Activated T-helper 1 cell treated with anti-CD3 and anti-CD28 coated beads, Interleukin-12 subunit alpha, Interleukin-12 subunit beta, Interleukin-2, Interleukin-4 antibody, amounts not matched to agents 30 ng/mL and 10 ng/mL and 1 ng/mL, durations not matched to agents 14 hours and 24 hours and 36 hours (primary cell): ENCODE results near the gene LSAMP. TPM values are rescaled to one million over a fixed set of nuclear protein-coding genes. Genes with fewer than 3 reads are reported as not detected.

Experiments used
- DNase-seq: peaks from one replicate; pipeline ENCODE4 v3.0.0; 2021; ENCODE audit warnings: low spot score
- H3K27ac Mint-ChIP-seq: one replicate; pipeline ENCODE4 v1.8.0; 2021; ENCODE audit warnings: mild to moderate bottlenecking, mixed read lengths
- H3K27me3 Mint-ChIP-seq: one replicate; pipeline ENCODE4 v1.8.0; 2022; ENCODE audit warnings: mild to moderate bottlenecking, moderate library complexity, mixed read lengths; ENCODE audit not compliant: insufficient read depth
- H3K36me3 Mint-ChIP-seq: one replicate; pipeline ENCODE4 v1.8.0; 2021; ENCODE audit warnings: low read depth, mixed read lengths
- H3K4me1 Mint-ChIP-seq: one replicate; pipeline ENCODE4 v1.8.0; 2021; ENCODE audit warnings: low read depth, mixed read lengths
- H3K4me3 Mint-ChIP-seq: one replicate; pipeline ENCODE4 v1.8.0; 2021; ENCODE audit warnings: mild to moderate bottlenecking, moderate library complexity, mixed read lengths
- H3K9me3 Mint-ChIP-seq: one replicate; pipeline ENCODE4 v1.8.0; 2021; ENCODE audit warnings: mixed read lengths
- intact Hi-C: fragments of 100-400 bp; cut with micrococcal nuclease; formaldehyde crosslinking; loops from one replicate; pipeline ENCODE4 v1.15.1; 2024
- total RNA-seq: library from RNA; stranded (reverse); gene quantifications from 2 replicates; pipeline ENCODE4 v1.2.3, GENCODE V29; 2022

LSAMP gene
- total RNA-seq, 1 donor from 2014 or later: not detected

DNA sequence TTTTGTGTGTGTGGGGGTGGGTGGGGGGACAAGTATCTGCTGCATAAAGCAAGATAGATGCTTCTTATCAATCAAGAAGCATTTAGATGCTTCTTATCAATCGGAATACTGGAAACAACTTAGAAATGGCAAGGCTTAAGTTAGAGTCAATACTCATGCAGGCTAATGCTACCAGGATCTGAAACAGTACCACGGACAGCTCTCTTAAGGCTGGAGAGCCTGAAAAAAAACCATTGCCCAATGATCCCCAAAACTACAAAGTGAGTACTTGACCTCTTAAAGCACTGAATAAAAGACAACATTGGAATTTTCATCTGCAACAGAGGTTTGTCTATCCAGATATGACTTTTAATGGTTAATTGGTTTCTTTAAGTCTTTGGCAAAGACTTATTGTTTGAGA, 559.7 kb downstream of the LSAMP start:
- intact Hi-C loops: no loop called here
- Mint-ChIP-seq H3K4me1 (no peaks in the 10 kb centered on the region), H3K27ac (no peak overlapping the region), H3K4me3 (no peak overlapping the region), H3K9me3 (no peaks in the 10 kb centered on the region), H3K36me3 (no peaks in the 10 kb centered on the region), H3K27me3 (no peaks in the 10 kb centered on the region)
- no peak for DNase-seq

DNA sequence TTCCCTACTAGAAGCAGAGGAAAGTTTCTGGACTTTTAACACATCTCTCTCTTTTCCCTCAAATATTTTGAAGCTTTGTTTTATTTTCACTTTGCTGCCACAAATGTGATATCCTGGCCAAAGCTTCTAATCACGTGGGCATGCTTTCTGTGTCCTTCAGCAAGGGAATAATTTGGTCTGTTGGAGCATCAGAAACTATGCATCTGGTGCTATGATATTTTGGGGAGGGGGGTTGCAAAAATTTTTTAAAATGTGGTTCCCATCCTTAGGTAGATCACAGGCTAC, 567.7 kb downstream of the LSAMP start:
- intact Hi-C loops: no loop called here
- H3K27ac Mint-ChIP-seq: no peak overlapping the region
- no peaks in the 10 kb centered on the region for H3K9me3 Mint-ChIP-seq

DNA sequence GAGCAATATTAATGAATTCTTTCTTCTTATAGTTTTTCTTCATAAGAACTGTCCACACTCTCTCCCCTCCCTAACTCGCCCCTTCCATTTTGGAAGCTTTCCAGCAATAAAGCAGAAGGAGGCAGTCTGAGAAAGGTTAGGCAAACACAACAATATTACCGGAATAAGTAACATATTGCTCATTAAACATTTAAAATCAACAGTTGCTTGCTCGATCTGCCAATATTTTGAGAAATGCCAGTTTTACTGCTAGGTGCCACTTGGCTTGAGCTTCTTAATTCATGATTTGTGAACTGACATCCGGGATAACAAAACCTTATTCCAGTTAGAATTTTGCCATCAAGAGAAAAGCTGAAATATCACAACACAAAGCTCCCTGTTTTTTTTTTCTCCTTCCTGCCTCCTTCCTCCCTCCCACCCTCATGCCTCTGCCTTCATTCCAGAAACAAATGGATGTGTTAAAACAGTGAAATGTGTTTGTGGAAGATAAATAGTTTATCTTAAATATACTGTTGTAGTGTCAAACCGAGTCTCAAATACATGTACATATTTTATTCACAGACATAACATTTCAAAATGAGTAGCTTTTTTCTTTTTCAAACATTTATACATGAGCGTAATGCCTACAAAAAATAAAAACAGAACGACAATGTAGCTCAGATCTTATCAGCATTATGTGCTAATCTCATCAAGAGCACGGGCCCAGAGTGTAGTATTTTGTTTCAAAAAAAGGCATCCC, 568.2 kb downstream of the LSAMP start:
- intact Hi-C loops: no loop called here
- Mint-ChIP-seq H3K4me1 (no peaks in the 10 kb centered on the region), H3K27ac (no peak overlapping the region), H3K4me3 (no peak overlapping the region), H3K27me3 (peaks cover 2% of the 10 kb centered on the region), H3K36me3 (no peaks in the 10 kb centered on the region), H3K9me3 (no peaks in the 10 kb centered on the region)
- DNase-seq: no peak

More for the DNA sequence above, 567.7 kb downstream of the LSAMP start:
- DNase-seq: no peak
- Mint-ChIP-seq H3K4me3 (no peak overlapping the region), H3K36me3 (no peaks in the 10 kb centered on the region), H3K4me1 (no peaks in the 10 kb centered on the region), H3K27me3 (no peaks in the 10 kb centered on the region)

DNA sequence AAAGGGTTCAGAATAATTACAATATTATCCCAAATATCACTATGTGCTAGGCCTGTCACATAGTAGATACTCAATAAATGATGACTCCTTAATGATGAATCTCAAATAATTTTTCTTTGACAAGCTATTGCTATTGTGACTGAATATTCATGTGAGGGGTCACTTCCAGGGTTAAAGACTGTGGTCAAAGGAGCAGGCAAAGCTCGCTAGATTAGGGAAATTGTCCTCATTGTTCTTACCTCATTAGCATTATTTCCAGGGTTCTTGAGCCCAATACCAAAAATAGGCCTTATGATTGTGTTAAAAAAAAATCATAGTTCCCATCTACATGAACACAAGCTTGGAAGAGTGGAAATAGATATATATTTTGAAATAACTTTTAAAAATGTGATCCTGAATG, 569.8 kb downstream of the LSAMP start:
- Mint-ChIP-seq H3K36me3 (no peaks in the 10 kb centered on the region), H3K4me3 (no peak overlapping the region), H3K27me3 (peaks cover 2% of the 10 kb centered on the region)

DNA sequence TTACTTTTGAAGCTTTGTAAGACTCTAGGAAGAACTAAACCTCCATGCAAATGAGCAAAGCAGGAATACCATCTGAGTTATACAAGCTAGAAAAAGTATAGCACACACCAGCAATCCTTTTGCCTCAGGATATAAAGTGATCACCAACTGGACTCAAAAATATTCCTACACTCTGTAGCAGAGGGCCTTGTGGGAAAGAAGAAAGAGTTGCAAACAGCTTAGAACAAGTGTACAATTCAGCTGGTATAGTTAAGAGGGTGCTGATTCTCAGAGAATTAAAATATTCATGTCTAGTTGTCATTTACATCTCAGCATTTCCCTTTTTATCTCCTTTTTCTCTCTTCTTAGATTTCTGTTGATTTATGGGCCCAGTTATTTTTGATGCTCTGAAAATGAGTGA, 573.6 kb downstream of the LSAMP start:
- intact Hi-C loops: no loop called here
- no peaks in the 10 kb centered on the region for H3K9me3 Mint-ChIP-seq
- peaks cover 2% of the 10 kb centered on the region for H3K27me3 Mint-ChIP-seq
- no peak overlapping the region for H3K4me3 Mint-ChIP-seq
- H3K36me3 Mint-ChIP-seq: no peaks in the 10 kb centered on the region
- no peak overlapping the region for H3K27ac Mint-ChIP-seq
- no peaks in the 10 kb centered on the region for H3K4me1 Mint-ChIP-seq
- DNase-seq: no peak

More for the DNA sequence above, 569.8 kb downstream of the LSAMP start:
- no peak for DNase-seq
- intact Hi-C loops: no loop called here
- Mint-ChIP-seq H3K27ac (no peak overlapping the region), H3K4me1 (no peaks in the 10 kb centered on the region), H3K9me3 (no peaks in the 10 kb centered on the region)

DNA sequence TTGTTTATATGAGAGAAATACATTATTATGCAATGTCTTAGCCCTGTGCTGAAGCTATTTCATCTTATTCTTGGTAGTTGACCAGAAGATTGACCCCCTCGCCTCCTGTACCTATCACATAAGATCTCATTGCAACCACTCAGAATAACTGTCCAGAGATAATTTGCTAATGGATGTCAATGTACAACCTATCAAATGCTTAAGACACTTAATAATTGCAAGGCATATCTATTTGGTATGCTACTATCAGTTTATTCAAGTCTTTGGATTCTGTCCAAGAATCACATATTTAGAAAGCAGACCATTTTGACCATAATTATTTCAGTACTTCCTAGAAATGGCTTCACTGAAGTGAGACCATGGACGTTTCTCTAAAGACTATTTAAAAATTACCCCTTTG, 580.4 kb downstream of the LSAMP start:
- H3K4me3 Mint-ChIP-seq: no peak overlapping the region
- no peaks in the 10 kb centered on the region for H3K4me1 Mint-ChIP-seq
- no peaks in the 10 kb centered on the region for H3K9me3 Mint-ChIP-seq
- no peak overlapping the region for H3K27ac Mint-ChIP-seq
- intact Hi-C loops: no loop called here
- peaks cover 4% of the 10 kb centered on the region for H3K27me3 Mint-ChIP-seq
- DNase-seq: no peak
- H3K36me3 Mint-ChIP-seq: no peaks in the 10 kb centered on the region

DNA sequence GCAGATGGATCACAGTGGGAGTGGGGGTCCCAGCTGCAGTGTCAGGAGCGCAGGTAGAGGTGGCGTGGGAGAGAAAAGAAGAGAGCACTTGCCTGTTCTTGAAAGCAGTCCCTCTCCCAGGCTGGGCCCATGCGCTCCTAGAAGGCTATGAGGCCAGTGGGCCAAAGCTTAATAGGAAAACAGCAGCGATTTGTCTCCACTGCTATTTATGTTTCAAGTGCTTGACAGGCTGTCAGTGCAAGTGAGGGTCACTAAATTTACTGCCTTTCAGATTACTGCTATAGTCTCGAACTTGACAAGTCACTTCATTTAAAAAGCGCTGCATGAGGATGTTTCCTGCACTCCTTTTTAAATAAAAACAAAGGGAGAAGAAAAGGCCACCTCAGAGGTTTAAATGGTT, 582.4 kb downstream of the LSAMP start:
- no peaks in the 10 kb centered on the region for H3K4me1 Mint-ChIP-seq

DNA sequence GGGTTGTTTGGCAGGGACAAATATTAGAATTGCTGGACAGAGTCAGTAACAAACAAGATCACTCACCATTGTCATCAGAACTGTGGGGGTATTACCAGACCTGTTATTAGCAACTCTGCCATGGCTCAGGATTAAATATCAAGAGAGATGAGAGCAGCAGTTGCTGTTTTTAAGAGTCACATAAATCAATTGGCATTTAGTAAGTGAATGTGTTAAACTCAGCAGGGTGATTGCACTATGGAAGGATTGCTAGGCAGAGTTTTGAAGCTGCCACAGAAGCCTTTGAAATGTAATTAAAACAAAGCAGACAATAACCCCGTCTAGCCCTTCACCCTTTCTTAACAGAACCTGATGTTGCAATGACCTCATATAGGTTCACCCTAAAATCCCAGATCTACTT, 583.2 kb downstream of the LSAMP start:
- Mint-ChIP-seq H3K4me1 (no peaks in the 10 kb centered on the region), H3K4me3 (no peak overlapping the region), H3K27me3 (peaks cover 4% of the 10 kb centered on the region), H3K27ac (no peak overlapping the region), H3K9me3 (no peaks in the 10 kb centered on the region), H3K36me3 (no peaks in the 10 kb centered on the region)
- intact Hi-C loops: no loop called here
- DNase-seq: no peak

More for the DNA sequence above, 582.4 kb downstream of the LSAMP start:
- Mint-ChIP-seq H3K27me3 (peaks cover 4% of the 10 kb centered on the region), H3K36me3 (no peaks in the 10 kb centered on the region), H3K9me3 (no peaks in the 10 kb centered on the region), H3K4me3 (no peak overlapping the region), H3K27ac (no peak overlapping the region)
- no peak for DNase-seq
- intact Hi-C loops: no loop called here

DNA sequence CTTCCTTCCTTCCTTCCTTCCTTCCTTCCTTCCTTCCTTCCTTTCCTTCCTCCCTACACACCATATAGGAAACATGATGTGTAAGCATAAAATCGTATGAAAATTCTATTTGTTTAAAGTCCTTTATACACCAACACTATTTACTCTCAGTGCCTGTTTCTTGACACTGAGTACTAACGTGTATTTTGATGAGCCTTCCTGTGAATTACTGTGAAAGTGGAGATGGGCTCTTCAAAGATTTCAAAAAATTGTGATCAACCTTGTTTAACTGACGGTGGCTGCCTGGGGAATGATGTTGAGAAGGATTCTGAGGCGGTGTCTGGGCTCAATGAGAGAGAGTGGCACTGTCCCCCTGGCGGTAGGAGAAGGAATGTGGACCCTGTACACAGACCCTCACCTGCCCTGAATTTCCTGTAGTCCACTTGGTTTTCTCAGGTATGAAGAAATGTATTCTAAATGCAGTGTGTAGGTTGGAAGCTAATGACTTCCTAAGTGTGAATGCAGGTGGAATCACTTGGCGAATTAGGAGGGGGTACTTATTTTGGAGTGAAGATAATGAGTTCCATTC, 584.0 kb downstream of the LSAMP start:
- H3K36me3 Mint-ChIP-seq: no peaks in the 10 kb centered on the region
- no peaks in the 10 kb centered on the region for H3K4me1 Mint-ChIP-seq
- H3K27me3 Mint-ChIP-seq: peaks cover 4% of the 10 kb centered on the region
- intact Hi-C loops: no loop called here
- DNase-seq: no peak
- no peaks in the 10 kb centered on the region for H3K9me3 Mint-ChIP-seq
- H3K4me3 Mint-ChIP-seq: no peak overlapping the region
- H3K27ac Mint-ChIP-seq: no peak overlapping the region

DNA sequence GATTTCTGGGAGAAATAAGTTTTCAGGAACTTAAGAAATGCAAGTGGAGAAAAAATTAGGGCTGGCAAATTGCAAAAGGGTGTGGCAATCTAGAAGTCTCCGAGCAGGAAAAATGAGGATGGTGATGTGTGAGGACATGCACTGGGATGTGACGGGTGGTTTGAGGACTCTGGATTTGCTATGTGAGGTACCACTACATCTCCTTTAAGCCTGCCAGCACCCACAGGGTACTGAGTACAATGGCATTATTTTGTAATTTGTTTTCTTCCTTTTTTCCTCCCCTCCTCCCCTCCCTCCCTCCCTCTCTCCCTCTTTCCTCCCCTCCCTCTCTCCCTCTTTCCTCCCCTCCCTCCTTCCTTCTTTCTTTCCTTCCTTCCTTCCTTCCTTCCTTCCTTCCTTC, 584.5 kb downstream of the LSAMP start:
- H3K27me3 Mint-ChIP-seq: peaks cover 4% of the 10 kb centered on the region

DNA sequence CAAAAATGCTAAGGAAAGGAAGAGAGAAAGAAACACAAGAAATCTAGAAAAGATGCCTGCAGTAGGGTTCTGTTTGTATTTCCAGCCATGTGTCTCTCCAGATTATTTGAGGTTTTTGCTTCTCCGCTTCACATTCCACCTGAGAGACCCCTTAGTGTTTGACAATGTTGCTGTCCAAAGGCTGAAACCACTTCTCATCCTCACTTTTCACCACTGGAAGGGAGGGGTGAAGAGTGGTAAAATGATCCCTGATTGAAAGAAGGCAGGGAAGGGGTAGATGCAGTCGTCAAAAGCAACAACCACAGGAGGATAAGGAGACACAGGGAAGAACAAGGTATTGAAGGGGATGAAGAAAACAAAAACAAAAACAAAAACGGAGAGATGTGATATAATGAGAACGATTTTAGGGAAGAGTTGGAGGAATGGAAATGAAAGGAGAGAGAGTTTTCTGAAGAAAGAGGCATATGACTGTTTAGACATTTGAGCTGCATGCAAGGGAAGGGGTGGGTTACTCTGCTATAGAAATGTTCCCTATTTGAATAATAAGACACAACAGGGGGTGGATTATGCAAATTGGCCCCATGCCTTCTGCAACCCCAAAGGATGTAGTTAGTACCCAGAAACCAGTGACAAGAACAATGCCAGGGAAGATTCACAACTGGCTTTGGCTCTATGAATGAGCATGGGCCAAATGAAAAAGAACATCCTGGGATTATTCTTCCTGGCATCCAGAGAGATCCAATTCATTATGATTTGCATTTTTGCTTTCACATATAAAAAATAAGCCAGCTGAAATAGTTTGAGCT, 586.1 kb downstream of the LSAMP start:
- Mint-ChIP-seq H3K4me1 (no peaks in the 10 kb centered on the region), H3K27me3 (peaks cover 4% of the 10 kb centered on the region), H3K9me3 (no peaks in the 10 kb centered on the region), H3K4me3 (no peak overlapping the region), H3K36me3 (no peaks in the 10 kb centered on the region), H3K27ac (no peak overlapping the region)
- DNase-seq: no peak
- intact Hi-C loops: no loop called here

More for the DNA sequence above, 584.5 kb downstream of the LSAMP start:
- H3K4me1 Mint-ChIP-seq: no peaks in the 10 kb centered on the region
- intact Hi-C loops: no loop called here
- no peak overlapping the region for H3K4me3 Mint-ChIP-seq
- H3K9me3 Mint-ChIP-seq: no peaks in the 10 kb centered on the region
- no peak for DNase-seq
- no peaks in the 10 kb centered on the region for H3K36me3 Mint-ChIP-seq
- H3K27ac Mint-ChIP-seq: no peak overlapping the region

DNA sequence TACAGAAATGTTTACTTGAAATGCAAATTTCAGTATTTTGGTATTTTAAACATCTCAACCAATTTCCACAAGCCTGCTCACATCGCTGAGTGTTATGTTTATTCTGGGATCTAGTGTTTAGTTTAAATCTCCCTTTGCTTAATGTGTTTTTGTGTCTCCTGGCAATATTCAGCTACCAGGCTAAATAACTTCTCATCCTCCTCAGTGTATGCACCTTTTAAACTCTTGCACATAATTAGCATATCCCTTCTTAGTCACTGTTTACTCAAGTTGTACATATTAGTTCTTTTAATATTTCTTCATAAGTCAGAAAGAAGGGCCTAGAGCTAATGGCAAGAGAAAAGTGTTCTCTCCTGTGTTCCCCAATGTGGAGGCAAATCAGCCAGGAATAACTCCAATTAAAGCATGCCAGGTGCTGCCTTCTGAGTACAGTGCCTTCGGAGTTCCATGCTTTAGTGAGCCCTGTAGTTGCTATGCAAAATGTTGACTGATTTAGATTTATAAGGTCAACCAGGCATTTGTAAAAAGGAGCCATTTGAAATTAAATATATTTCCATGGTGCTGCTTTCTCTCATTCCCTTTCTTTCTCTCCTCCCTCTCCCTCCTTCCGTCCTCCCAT, 587.7 kb downstream of the LSAMP start:
- H3K36me3 Mint-ChIP-seq: no peaks in the 10 kb centered on the region
- DNase-seq: no peak
- no peak overlapping the region for H3K27ac Mint-ChIP-seq
- no peaks in the 10 kb centered on the region for H3K9me3 Mint-ChIP-seq
- H3K27me3 Mint-ChIP-seq: peaks cover 4% of the 10 kb centered on the region
- intact Hi-C loops: no loop called here
- H3K4me3 Mint-ChIP-seq: no peak overlapping the region
- H3K4me1 Mint-ChIP-seq: no peaks in the 10 kb centered on the region

DNA sequence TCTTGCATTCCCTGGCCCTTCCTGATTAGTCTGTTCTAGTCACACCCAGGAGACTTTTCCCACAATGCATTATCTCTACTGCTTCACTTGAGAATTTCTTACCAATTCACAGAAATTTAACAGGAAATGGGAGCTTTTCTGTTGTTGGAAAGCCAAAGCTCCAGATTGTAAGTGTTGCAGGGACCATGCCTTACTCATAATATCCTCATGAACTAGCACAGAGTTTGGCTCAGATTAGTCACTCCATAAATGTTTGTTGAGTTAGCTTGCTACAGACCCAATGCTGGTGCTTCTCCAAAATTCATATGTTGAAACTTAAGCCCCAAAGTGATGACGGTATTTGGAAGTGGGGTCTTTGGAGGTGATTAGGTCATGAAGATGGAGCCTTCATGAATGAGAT, 589.4 kb downstream of the LSAMP start:
- no peak for DNase-seq

More for the DNA sequence above, 589.4 kb downstream of the LSAMP start:
- H3K27ac Mint-ChIP-seq: no peak overlapping the region
- H3K27me3 Mint-ChIP-seq: peaks cover 4% of the 10 kb centered on the region
- intact Hi-C loops: no loop called here
- no peak overlapping the region for H3K4me3 Mint-ChIP-seq
- no peaks in the 10 kb centered on the region for H3K9me3 Mint-ChIP-seq
- H3K4me1 Mint-ChIP-seq: no peaks in the 10 kb centered on the region
- no peaks in the 10 kb centered on the region for H3K36me3 Mint-ChIP-seq
